CD4-positive, CD25-positive, alpha-beta regulatory T cell (primary cell): ENCODE data around the gene AHCTF1. TPM values are rescaled to one million over a fixed set of nuclear protein-coding genes. Genes with fewer than 3 reads are reported as not detected.

Experiments
- ATAC-seq, 2 donors: fragments of 150-1000 bp; cut with Tn5 transposase; one replicate each; pipeline ENCODE4 v1.10.0; 2021; ENCODE audit warnings: low read depth in 2 of 2, moderate number of reproducible peaks in 2 of 2, moderate library complexity in 1 of 2
- DNase-seq, 3 donors: peaks; one replicate each; pipeline versions ENCODE4 v3.0.0 to v3.0.0-alpha.2; 2012 to 2022; ENCODE audit warnings: mixed read lengths in 1 of 3
- H3K27ac ChIP-seq: one replicate; pipeline ENCODE4 v1.7.0; 2013; ENCODE audit warnings: mild to moderate bottlenecking, low read length; ENCODE audit not compliant: insufficient read depth, poor library complexity, severe bottlenecking
- H3K27me3 ChIP-seq: one replicate; pipeline ENCODE4 v1.7.0; 2013; ENCODE audit warnings: low read length; ENCODE audit not compliant: control insufficient read depth, insufficient read depth
- H3K36me3 ChIP-seq: one replicate; pipeline ENCODE4 v1.7.0; 2013; ENCODE audit warnings: mild to moderate bottlenecking, low read length, moderate library complexity; ENCODE audit not compliant: control insufficient read depth, insufficient read depth
- H3K4me1 ChIP-seq: 2 replicates; pipeline ENCODE4 v1.7.0; 2013; ENCODE audit warnings: mild to moderate bottlenecking, low read length; ENCODE audit not compliant: insufficient read depth, control insufficient read depth, poor library complexity, severe bottlenecking
- H3K4me3 ChIP-seq: one replicate; pipeline ENCODE4 v1.7.0; 2013; ENCODE audit warnings: low read depth, mild to moderate bottlenecking, low read length, moderate library complexity
- H3K9me3 ChIP-seq, 2 experiments: 1 replicate in 1 of 2; 2 replicates in 1 of 2; pipeline ENCODE4 v1.7.0; 2013; ENCODE audit warnings: low read length in 2 of 2, mild to moderate bottlenecking in 1 of 2, moderate library complexity in 1 of 2; ENCODE audit not compliant: control insufficient read depth in 2 of 2
- H3K27ac Mint-ChIP-seq, 3 donors: one replicate each; pipeline ENCODE4 v1.8.0; 2020 to 2022; ENCODE audit warnings: mild to moderate bottlenecking in 3 of 3, mixed read lengths in 3 of 3, moderate library complexity in 2 of 3
- H3K27me3 Mint-ChIP-seq: one replicate; pipeline ENCODE4 v1.8.0; 2022; ENCODE audit warnings: mild to moderate bottlenecking, mixed read lengths
- H3K36me3 Mint-ChIP-seq: one replicate; pipeline ENCODE4 v1.8.0; 2020; ENCODE audit warnings: mixed read lengths
- H3K4me1 Mint-ChIP-seq, 4 donors: one replicate each; pipeline ENCODE4 v1.8.0; 2020 to 2022; ENCODE audit warnings: mixed read lengths in 4 of 4, mild to moderate bottlenecking in 1 of 4
- H3K4me3 Mint-ChIP-seq, 4 donors: one replicate each; pipeline ENCODE4 v1.8.0; 2020 to 2022; ENCODE audit warnings: mild to moderate bottlenecking in 4 of 4, mixed read lengths in 4 of 4, moderate library complexity in 3 of 4
- H3K9me3 Mint-ChIP-seq, 7 donors: one replicate each; pipeline ENCODE4 v1.8.0; 2020 to 2022; ENCODE audit warnings: mixed read lengths in 7 of 7, mild to moderate bottlenecking in 3 of 7, moderate library complexity in 2 of 7
- polyA plus RNA-seq, 4 donors: library from polyadenylated mRNA; unstranded; fragments of 300-500 nt; fragmentation: Illumina TruSeq; gene quantifications; one replicate each; pipeline ENCODE4 v1.2.3, GENCODE V29; 2021
- total RNA-seq: library from RNA; stranded (reverse); gene quantifications from one replicate; pipeline ENCODE4 v1.2.3, GENCODE V29; 2022

Gene AHCTF1
- total and polyA plus RNA-seq, 5 donors from 2014 or later, result 11.2 to 77.0 (median 14.4) TPM

DNA sequence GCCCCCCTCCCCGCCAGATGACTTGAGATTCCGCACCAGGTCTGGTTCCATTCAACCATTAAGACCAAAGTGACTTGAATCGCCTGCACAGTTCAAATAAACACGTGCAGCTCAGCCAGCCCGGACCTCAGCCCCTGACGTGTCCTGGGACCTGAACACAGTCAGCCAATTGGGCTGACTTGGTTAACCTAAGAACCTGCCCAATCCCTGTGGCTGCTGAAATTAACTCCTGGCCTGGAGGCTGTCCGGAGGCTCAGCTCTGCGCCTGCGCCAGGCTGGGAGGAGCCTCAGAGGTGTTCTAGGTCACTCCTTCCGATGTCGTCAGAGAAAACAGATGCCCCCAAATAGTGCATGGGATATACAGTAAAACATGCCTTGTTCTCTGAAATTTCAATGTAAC is 134.2 kb downstream of the AHCTF1 start:
- Histone ChIP-seq H3K27me3 (no peaks in the 10 kb centered on the region), H3K9me3 (no peaks in the 10 kb centered on the region), H3K4me1 (no peaks in the 10 kb centered on the region), H3K36me3 (no peaks in the 10 kb centered on the region), H3K27ac (no peak overlapping the region), H3K4me3 (no peak overlapping the region)
- Mint-ChIP-seq H3K4me1 (no peaks in the 10 kb centered on the region), H3K9me3 (peaks cover 0 to 2% (median 0%) of the 10 kb centered on the region in 7 donors), H3K4me3 (no peak overlapping the region), H3K27ac (no peak overlapping the region), H3K27me3 (no peaks in the 10 kb centered on the region), H3K36me3 (no peaks in the 10 kb centered on the region)
- ATAC-seq (no peak), DNase-seq (no peak)

GRCh38 chr1:246797157-246797556 is 134.6 kb downstream of the AHCTF1 start:
- H3K27me3 Mint-ChIP-seq, result no peaks in the 10 kb centered on the region
- no peak overlapping the region for H3K27ac ChIP-seq
- no peaks in the 10 kb centered on the region for H3K36me3 Mint-ChIP-seq
- H3K36me3 ChIP-seq, result no peaks in the 10 kb centered on the region
- no peak overlapping the region for H3K4me3 Mint-ChIP-seq
- ATAC-seq (no peak), DNase-seq (no peak)
- peaks cover 0 to 4% (median 0%) of the 10 kb centered on the region in 7 donors for H3K9me3 Mint-ChIP-seq
- no peak overlapping the region for H3K4me3 ChIP-seq
- no peak overlapping the region for H3K27ac Mint-ChIP-seq
- H3K27me3 ChIP-seq, result no peaks in the 10 kb centered on the region
- no peaks in the 10 kb centered on the region for H3K4me1 ChIP-seq
- no peaks in the 10 kb centered on the region for H3K4me1 Mint-ChIP-seq
- no peaks in the 10 kb centered on the region for H3K9me3 ChIP-seq

DNA sequence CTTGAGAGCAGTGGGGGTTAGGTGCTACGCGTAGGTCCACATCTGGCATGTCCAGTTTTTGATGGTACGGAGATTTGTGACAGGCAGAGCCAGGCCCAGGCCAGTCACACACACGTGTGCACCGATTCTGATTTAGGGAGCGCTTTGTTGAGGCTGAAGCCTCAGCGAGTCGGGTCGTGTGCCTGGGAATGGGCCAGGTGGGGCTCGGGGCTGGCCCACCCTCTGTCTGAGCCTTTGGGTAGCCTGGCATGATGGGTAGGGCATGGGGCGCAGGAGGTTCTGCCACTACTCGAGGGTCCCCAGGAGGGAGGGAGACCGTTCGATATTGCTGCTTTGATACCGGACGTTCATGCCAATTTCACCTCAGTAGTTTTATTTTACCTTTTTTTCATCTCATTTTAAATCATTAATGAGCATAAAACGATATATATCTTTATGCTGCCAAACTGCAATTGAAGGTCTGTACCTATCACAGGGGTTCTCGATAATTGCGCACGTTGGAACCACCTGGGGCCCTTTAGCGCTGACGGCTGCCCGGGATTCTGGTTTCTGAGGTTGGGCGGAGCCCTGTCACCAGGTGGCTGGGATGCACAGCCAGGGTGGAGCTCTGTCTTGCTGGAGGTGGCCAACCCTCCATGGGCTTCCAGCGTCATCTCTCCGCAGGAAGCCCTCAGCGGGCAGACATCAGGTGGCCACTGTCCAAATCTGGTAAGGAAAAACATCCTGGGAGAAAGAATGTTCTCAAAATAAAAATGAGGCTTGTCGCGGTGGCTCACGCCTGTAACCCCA is 135.6 kb downstream of the AHCTF1 start:
- H3K27me3 Mint-ChIP-seq, result no peaks in the 10 kb centered on the region
- Histone ChIP-seq H3K4me3 (no peak overlapping the region), H3K36me3 (no peaks in the 10 kb centered on the region), H3K4me1 (no peaks in the 10 kb centered on the region), H3K9me3 (no peaks in the 10 kb centered on the region), H3K27me3 (no peaks in the 10 kb centered on the region), H3K27ac (no peak overlapping the region)
- H3K36me3 Mint-ChIP-seq, result no peaks in the 10 kb centered on the region
- no peak overlapping the region for H3K4me3 Mint-ChIP-seq
- peaks cover 0 to 4% (median 0%) of the 10 kb centered on the region in 7 donors for H3K9me3 Mint-ChIP-seq
- ATAC-seq, result no peak
- H3K4me1 Mint-ChIP-seq, result no peaks in the 10 kb centered on the region
- DNase-seq, result no peak
- H3K27ac Mint-ChIP-seq, result no peak overlapping the region

GRCh38 chr1:246794828-246795671 is 136.7 kb downstream of the AHCTF1 start:
- H3K27ac Mint-ChIP-seq, result no peak overlapping the region
- no peak overlapping the region for H3K4me3 ChIP-seq
- DNase-seq, result no peak
- no peak overlapping the region for H3K4me3 Mint-ChIP-seq
- H3K27me3 Mint-ChIP-seq, result no peaks in the 10 kb centered on the region
- no peaks in the 10 kb centered on the region for H3K9me3 ChIP-seq
- H3K9me3 Mint-ChIP-seq, result peaks cover 0 to 4% (median 0%) of the 10 kb centered on the region in 7 donors
- no peak overlapping the region for H3K27ac ChIP-seq
- no peaks in the 10 kb centered on the region for H3K4me1 Mint-ChIP-seq
- H3K4me1 ChIP-seq, result no peaks in the 10 kb centered on the region
- no peaks in the 10 kb centered on the region for H3K27me3 ChIP-seq
- H3K36me3 Mint-ChIP-seq, result no peaks in the 10 kb centered on the region
- ATAC-seq, result no peak
- no peaks in the 10 kb centered on the region for H3K36me3 ChIP-seq

DNA sequence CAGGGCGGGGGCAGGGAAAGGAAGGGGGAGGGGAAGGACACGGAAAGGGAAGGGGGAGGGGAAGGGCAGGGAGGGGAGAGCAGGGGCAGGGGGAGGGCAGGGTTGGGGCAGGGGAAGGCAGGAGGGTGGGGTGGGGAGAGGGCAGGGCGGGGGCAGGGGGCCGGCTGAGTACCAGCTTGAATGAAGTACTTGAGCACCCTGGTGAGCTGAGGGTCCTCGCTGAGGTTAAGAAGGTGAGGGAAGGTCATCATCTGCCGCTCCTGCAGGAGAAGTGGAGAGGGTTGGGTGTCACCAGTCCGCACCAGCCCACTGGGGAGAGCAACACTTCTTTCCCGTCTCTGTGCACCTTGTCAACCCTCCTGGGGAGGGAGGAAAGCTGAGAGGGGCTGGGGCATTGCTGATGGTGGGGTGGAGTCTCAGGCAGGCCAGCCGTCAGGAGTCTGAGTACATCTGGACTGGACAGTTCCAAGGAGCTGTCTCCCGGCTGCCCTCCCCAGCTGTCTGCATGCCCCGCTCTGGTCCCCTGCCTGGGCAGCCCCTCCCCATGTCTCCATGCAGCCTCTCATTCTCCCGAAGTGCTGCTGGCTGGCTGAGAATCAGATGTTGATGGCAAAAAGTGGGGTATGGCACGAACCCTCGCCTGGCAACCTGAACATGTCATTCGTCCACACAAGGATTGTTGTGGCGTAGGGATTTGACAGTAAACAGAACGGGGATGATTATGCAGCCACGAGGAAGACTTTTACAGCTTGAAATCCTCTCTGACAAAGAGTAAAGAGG is 137.5 kb downstream of the AHCTF1 start:
- ATAC-seq, result no peak
- no peak for DNase-seq
- H3K9me3 ChIP-seq, result no peaks in the 10 kb centered on the region
- H3K4me1 ChIP-seq, result no peaks in the 10 kb centered on the region
- H3K9me3 Mint-ChIP-seq, result peaks cover 0 to 4% (median 0%) of the 10 kb centered on the region in 7 donors
- no peak overlapping the region for H3K27ac Mint-ChIP-seq
- H3K36me3 ChIP-seq, result no peaks in the 10 kb centered on the region
- H3K27me3 Mint-ChIP-seq, result no peaks in the 10 kb centered on the region
- no peaks in the 10 kb centered on the region for H3K36me3 Mint-ChIP-seq
- H3K27me3 ChIP-seq, result no peaks in the 10 kb centered on the region
- H3K4me1 Mint-ChIP-seq, result peaks cover 0 to 1% (median under 1%) of the 10 kb centered on the region in 4 donors
- no peak overlapping the region for H3K4me3 ChIP-seq
- no peak overlapping the region for H3K4me3 Mint-ChIP-seq
- no peak overlapping the region for H3K27ac ChIP-seq

DNA sequence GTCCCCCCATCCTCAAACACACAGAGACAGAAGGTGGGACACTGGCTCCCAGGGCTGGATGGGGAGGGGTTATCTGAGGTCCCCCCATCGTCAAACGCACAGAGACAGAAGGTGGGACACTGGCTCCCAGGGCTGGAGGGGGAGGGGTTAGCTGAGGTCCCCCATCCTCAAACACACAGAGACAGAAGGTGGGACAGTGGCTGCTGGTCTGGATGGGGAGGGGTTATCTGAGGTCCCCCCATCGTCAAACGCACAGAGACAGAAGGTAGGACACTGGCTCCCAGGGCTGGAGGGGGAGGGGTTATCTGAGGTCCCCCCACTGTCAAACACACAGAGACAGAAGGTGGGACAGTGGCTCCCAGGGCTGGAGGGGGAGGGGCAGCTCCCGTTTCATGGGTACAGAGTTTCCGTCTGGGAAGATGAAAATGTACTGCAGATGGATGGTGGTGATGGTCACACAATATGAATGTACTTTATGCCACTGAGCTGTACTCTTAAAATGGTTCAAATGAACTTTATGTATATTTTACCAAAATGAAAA is 138.3 kb downstream of the AHCTF1 start:
- Histone ChIP-seq H3K36me3 (no peaks in the 10 kb centered on the region), H3K4me3 (no peak overlapping the region), H3K9me3 (no peaks in the 10 kb centered on the region), H3K27me3 (no peaks in the 10 kb centered on the region), H3K4me1 (peaks cover 3% of the 10 kb centered on the region), H3K27ac (no peak overlapping the region)
- H3K4me1 Mint-ChIP-seq, result peaks cover 0 to 5% (median 1%) of the 10 kb centered on the region in 4 donors
- no peak for ATAC-seq
- H3K9me3 Mint-ChIP-seq, result peaks cover 0 to 4% (median 0%) of the 10 kb centered on the region in 7 donors
- H3K36me3 Mint-ChIP-seq, result no peaks in the 10 kb centered on the region
- H3K4me3 Mint-ChIP-seq, result no peak overlapping the region
- H3K27ac Mint-ChIP-seq, result no peak overlapping the region
- DNase-seq, result no peak
- peaks cover 3% of the 10 kb centered on the region for H3K27me3 Mint-ChIP-seq

GRCh38 chr1:246792603-246793002 is 139.1 kb downstream of the AHCTF1 start:
- no peaks in the 10 kb centered on the region for H3K36me3 Mint-ChIP-seq
- Histone ChIP-seq H3K9me3 (no peaks in the 10 kb centered on the region), H3K4me1 (peaks cover 3% of the 10 kb centered on the region), H3K36me3 (no peaks in the 10 kb centered on the region), H3K27me3 (no peaks in the 10 kb centered on the region), H3K27ac (no peak overlapping the region), H3K4me3 (no peak overlapping the region)
- H3K4me1 Mint-ChIP-seq, result peaks cover 0 to 5% (median 1%) of the 10 kb centered on the region in 4 donors
- no peak overlapping the region for H3K27ac Mint-ChIP-seq
- DNase-seq (no peak), ATAC-seq (no peak)
- peaks cover 6% of the 10 kb centered on the region for H3K27me3 Mint-ChIP-seq
- peaks cover 0 to 4% (median 0%) of the 10 kb centered on the region in 7 donors for H3K9me3 Mint-ChIP-seq
- no peak overlapping the region for H3K4me3 Mint-ChIP-seq
